DMS153 (cell line): Measurements from ENCODE around the gene DRC7.

Source experiments
- DNase-seq: peaks from one replicate; lab custom pipeline; 2025; lab: John Stamatoyannopoulos, UW

Gene DRC7, protein sequence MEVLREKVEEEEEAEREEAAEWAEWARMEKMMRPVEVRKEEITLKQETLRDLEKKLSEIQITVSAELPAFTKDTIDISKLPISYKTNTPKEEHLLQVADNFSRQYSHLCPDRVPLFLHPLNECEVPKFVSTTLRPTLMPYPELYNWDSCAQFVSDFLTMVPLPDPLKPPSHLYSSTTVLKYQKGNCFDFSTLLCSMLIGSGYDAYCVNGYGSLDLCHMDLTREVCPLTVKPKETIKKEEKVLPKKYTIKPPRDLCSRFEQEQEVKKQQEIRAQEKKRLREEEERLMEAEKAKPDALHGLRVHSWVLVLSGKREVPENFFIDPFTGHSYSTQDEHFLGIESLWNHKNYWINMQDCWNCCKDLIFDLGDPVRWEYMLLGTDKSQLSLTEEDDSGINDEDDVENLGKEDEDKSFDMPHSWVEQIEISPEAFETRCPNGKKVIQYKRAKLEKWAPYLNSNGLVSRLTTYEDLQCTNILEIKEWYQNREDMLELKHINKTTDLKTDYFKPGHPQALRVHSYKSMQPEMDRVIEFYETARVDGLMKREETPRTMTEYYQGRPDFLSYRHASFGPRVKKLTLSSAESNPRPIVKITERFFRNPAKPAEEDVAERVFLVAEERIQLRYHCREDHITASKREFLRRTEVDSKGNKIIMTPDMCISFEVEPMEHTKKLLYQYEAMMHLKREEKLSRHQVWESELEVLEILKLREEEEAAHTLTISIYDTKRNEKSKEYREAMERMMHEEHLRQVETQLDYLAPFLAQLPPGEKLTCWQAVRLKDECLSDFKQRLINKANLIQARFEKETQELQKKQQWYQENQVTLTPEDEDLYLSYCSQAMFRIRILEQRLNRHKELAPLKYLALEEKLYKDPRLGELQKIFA

DNA sequence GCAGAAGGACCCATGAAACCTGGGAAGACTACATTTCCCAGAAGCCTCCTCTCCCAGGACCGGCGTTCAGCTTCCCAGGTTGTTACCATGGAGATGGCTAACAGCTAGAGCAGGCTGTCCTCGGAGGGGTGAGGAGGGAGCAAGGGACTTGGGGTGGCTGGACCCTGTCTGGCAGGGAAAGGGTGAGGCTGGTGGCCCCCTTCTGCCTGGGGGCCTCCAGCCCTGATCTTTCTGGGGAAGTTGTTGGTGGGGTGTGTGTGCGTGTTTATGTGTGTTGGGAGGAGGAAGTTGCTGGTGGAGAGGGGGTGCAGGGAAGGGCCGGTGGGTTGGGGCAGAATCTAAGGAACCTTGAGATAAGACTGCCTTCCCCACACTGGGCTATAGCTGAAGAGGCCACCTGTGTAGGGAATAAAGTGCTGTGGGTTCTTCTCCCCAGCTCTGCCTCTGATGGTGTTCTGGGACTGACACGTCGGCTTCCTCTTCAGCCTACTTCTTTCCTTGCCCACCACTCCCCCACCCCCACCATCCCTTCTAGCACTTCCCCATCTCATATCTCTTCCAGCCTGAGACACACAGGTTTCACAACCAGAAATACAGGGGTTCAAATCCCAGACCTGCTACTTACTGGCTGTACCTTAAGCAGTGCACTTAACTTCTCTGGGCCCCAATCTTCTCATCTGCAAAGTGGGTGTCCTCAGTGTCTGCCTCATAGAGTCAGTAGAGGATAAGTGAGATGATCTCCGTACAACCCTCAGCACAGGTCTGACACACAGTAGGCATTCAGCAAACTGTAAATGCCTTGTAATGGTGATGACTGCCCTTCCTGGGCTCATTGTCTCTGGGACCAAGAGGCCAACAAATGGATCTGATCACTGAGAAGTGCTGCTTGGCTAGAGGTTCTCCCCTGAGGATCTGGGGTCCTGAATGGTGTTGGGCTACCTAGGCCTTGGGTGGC is at the start of gene DRC7:
Gene DRC7 (plus strand): TSS at position 82 of the 955 bp plus-strand sequence. CDS start 3,144 bp downstream, outside the sequence.
- peak; percentile 60 for DNase-seq

- no peak for DNase-seq
Measured at GRCh38 chr16:57645169-57645568, 49.4 kb upstream of the DRC7 start.

GRCh38 chr16:57645691-57646387 is 48.8 kb upstream of the DRC7 start:
- no peak for DNase-seq

DNA sequence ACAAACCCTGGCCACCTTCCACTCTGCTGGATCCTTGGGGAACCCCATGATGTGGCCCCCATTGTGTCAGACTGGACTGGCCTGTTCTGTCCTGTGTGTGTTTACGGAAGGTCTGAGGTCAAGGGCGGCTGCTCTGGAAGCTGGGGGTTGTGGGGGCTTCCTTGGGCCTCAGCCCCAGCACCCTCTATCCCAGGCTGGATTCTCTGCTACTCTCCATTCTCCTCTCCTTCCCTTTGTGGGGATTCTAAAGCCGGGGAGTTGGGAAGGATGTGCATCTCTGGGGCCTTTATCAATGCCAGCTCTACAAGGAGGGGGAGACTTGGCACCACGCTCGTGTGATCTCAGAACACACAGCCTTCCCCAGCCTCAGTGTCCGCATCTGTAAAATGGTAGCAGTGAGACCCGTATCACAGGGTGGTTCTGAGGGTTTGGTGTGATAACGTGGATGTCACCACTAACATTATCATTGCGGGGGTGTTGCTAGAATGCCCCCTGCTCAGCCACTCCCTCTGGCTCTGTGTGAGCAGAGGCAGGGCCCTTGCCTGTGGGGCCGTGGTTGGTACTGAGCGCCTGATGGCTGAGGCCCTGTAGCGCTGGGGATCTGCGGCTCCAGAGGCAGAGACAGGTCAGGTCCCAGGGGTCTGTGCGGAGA is 48.1 kb upstream of the DRC7 start:
- no peak for DNase-seq

DNA sequence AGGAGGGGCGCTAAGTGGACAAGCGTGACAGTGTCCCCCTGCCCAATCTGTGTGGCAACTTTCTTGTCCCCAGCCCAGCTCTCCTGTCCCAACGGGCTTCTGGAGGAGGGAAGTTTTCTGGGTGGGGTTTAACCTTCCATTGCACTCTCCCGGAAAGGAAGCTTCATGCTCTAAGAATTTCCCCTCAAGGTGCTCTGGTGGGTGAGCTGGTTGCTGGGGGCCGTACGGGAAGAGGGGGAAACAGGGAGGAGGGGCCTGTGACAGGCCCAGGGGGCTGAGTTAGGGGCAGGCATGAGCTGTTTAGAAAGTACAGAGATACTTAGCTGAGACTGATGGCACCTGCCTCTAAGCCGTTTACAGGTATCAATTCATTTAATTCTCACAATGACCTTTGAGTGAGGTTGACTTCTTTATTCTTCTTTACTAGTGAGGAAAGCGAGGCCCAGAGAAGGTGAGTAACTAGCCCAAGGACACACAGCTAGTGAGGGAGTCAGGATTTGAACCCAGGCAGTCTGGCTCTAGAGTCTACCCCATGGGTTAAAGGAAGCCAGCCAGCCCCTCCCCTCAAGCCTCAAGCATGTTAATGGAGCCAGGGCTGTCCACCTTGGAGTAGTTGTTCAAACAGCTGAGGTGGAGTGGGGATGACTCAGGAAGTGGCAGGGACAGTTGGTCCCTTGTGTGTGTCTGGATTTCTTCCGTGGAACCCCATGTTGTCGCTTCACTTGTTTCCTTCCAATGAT is 47.3 kb upstream of the DRC7 start:
- no peak for DNase-seq

DNA sequence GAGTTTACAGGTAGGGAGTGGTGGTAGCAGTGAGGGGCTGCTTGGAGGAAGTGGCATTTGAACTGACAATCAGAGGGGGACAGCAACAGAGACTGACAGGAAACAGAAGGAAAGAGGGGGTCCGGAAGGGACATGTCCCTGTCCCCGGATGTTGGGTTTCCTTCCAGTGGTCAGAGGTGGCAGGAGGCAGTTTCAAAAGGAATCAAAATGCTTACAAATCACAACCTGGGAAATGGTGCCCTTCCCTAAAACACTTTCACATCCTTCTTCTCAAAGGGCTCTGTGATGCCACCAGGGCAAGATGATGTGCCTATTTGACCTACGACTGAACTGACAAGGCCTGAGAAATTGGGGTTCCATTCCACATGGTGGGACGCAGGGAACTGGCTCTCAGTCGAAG is 46.5 kb upstream of the DRC7 start:
- no peak for DNase-seq

DNA sequence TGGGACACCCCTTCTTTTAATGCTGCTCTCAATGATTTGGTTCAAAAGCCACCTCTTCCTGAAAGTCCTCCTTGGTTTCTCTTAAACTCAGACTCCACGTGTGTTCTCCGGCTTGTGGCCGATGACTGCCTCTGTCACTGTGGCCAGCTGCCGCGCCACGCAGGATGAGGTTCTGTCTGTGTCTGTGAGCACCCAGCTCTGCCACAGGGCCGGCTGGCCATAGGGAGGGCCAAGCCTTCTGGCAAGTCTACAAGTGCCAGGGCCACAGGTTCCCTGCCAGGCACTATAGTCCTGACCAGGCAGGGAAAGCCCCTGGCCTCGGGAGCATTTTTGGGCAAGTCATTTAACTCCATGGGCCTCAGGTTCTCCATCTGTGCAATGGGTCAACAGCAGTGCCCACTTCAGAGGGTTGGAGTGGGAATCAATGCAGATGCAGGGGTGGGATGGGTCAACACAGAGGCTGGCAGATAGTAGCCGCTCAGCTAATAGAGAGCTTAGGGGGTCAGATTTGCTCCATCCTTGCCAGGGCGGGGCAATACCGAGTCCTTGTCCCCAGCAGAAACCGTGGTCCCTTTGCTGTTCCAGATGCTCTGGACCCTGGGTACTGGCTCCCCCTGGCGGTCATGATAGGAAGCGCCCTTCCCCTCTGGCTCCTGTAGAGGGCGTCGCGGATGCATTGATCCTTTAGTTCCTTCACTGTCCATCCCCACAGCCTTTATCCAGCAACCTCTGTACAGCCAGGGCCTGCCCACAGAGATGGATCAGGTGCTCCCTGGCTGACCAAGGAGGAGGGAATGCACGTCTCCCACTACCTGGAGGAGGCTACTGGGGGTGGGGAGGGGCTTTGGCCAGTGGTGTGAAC is 45.8 kb upstream of the DRC7 start:
- peak; percentile 62 for DNase-seq

DNA sequence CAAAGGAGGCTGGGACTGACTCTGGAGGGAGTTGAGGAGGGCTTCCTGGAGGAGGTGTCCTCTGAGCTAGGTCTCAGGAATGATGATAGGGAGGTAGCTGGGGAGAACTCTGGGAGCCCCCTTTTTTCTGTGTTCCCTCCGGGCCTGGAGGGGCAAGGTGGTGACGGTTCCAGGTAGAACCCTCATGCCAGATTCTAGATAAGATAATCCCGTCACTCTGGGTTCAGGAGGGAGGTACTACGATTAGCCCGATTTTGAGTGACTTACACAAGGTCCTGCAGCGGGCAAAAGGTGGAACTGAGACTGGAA is 45.2 kb upstream of the DRC7 start:
- DNase-seq, result no peak

GRCh38 chr16:57649846-57650245 is 44.8 kb upstream of the DRC7 start:
- no peak for DNase-seq

GRCh38 chr16:57651344-57652333 is 43.0 kb upstream of the DRC7 start:
- no peak for DNase-seq

DNA sequence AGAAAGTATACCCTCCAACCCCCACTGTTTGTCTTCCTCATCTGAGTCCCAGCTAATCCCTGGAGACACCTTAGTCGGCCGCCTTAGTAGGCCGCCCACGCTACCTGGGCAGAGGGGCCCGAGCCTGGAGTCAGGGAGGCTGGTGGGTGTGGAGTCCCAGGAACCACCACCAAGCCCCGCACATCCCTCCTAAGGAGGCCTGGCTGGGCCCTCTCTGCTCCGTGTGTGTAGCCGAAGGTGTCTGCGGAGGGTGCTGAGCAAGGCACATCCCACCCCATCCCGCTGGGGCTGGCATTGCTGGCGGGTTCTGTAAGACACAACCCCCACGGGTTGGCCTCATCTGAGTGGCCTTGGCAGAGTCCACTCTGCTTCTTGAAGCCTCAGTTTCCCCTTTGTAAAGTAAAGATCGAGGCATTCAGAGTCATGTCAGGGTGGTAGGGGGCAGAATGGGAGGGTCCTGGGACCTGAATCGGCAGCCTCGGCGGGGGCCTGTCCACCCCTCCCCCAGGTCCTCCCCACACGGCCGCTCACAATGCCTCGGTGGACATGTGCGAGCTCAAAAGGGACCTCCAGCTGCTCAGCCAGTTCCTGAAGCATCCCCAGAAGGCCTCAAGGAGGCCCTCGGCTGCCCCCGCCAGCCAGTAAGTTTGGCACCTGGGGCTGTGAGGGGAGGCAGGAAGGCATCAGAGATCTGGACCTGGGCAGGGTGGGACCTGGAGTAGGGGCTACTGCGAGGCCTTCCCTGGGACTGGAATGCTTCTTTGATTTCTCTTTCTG is 41.7 kb upstream of the DRC7 start:
- no peak for DNase-seq

DNA sequence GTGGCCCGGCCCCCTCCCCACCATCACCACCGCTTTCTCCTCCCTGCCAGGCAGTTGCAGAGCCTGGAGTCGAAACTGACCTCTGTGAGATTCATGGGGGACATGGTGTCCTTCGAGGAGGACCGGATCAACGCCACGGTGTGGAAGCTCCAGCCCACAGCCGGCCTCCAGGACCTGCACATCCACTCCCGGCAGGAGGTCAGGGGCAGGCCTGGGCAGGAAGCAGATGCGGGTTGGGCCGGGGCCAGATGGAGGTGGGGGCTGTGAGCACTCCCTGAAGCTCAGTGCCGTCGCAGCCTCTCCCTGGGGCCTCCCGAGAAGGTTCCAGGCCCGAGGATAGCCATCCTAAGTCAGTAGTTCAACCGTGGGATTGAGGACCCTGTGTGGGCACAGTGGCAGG is 40.7 kb upstream of the DRC7 start:
- DNase-seq, result no peak

DNA sequence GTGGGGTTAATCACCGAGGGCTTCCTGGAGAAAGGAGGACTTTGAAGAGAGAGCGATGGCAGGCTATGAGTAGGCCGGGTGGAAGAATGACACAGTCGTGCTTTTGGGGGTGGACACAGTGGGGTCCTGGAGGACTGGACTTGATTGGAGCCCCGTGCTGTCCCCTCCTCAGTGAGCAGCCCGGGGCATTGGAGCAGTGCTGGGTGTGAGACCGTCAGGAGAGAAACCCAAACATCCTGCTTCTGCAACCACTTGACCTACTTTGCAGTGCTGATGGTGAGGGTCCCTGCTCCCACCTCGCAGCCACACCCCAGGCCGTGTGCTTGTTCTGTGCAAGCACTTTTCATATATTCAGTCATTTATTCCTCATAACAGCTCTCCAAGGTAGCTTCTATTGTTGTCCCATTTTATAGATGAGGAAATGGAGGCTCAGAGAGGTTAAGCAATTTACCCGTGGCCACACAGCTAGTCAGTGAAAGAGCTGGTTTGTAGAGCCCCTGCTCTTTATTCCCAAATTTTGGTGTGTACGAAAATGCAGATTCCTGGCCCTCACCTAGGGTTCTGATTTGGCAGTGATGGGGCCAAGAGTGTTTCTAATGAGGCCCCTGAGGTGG is 38.2 kb upstream of the DRC7 start:
- no peak for DNase-seq

DNA sequence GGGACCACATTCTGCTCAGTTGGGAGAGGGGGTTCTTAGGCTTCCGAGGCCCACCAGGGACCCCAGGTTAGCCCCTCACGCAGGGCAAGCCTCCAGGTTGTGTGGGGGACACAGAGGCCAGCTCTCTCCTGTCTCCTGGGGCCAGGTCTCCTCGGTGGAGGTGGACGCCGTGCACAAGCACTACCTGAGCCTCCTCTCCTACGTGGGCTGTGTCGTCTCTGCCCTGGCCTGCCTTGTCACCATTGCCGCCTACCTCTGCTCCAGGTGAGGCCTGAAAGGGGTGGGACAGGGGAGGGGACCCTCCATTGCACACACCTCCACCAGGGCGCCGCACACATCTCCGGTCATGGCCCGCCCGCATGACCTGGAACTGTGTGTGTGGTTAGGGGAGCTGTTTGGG is 37.4 kb upstream of the DRC7 start:
- no peak for DNase-seq

DNA sequence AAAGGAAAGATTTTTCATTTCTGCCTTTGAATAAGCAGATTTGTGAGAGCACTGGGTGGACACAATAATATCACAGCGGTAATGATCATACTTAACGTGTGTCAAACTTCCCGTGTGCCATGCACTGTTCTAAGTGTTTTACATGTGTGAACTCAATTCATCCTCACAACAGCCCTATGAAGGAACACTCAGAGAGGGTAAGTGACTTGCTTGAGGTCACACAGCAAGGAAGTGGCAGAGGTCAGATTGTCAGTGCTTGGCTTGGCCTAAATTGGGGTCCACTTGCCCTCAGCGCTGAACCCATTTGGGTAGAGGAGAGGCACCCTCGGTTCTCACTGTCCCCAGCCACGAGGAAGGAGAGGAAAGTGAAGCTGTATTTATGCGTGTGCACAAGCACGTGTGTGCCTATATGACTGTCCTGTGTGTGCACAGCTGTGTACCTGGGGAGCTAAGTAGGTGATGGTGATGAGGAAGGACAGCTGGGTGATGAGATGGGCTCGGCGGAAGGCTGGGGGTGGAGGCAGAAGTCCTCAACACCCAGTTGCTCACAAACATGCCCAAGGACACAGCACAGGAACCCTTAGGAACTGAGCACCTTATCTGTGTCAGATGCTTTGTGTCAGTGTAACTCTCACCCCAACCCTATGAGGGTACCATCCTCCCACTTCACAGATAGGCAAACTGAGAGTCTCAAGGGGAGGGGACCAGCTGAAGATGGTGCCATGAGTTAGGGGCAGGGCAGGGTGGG is 36.3 kb upstream of the DRC7 start:
- no peak for DNase-seq
